Fibroblast of skin of left biceps (primary cell): ENCODE results near the gene BBS12.

Source experiments
- DNase-seq, 2 experiments: peaks; one replicate each; pipeline ENCODE4 v3.0.0-alpha.2; 2013; ENCODE audit warnings: low read depth in 2 of 2

Gene BBS12

GRCh38 chr4:122732329-122733026 lies at the start of gene BBS12:
BBS12 (plus strand) TSS chr4:122732704; CDS start chr4:122741893, 9,189 bp downstream.
- peak; percentile 99 for DNase-seq

GRCh38 chr4:122686691-122687090 lies 45.8 kb upstream of the BBS12 start:
- DNase-seq: no peak

- no peak for DNase-seq
Measured at GRCh38 chr4:122687531-122688061, 44.9 kb upstream of the BBS12 start.

GRCh38 chr4:122688529-122689140 lies 43.9 kb upstream of the BBS12 start:
- DNase-seq: no peak

- no peak for DNase-seq
Measured at GRCh38 chr4:122689972-122690371, 42.5 kb upstream of the BBS12 start.

- no peak for DNase-seq
Measured at GRCh38 chr4:122691988-122692387, 40.5 kb upstream of the BBS12 start.

GRCh38 chr4:122692641-122693520 lies 39.6 kb upstream of the BBS12 start:
- DNase-seq: no peak

GRCh38 chr4:122695226-122695625 lies 37.3 kb upstream of the BBS12 start:
- no peak for DNase-seq

- DNase-seq: no peak
Measured at GRCh38 chr4:122700178-122700725, 32.3 kb upstream of the BBS12 start.

- DNase-seq: no peak
Measured at GRCh38 chr4:122701061-122701460, 31.4 kb upstream of the BBS12 start.

GRCh38 chr4:122701965-122702364 lies 30.5 kb upstream of the BBS12 start:
- no peak for DNase-seq

- DNase-seq: no peak
Measured at GRCh38 chr4:122702939-122703338, 29.6 kb upstream of the BBS12 start.

- DNase-seq: no peak
Measured at GRCh38 chr4:122703868-122704267, 28.6 kb upstream of the BBS12 start.

GRCh38 chr4:122705009-122705408 lies 27.5 kb upstream of the BBS12 start:
- no peak for DNase-seq

GRCh38 chr4:122705547-122706117 lies 26.9 kb upstream of the BBS12 start:
- no peak for DNase-seq

GRCh38 chr4:122706511-122706910 lies 26.0 kb upstream of the BBS12 start:
- no peak for DNase-seq

- DNase-seq: no peak
Measured at GRCh38 chr4:122707497-122707896, 25.0 kb upstream of the BBS12 start.

- no peak for DNase-seq
Measured at GRCh38 chr4:122709236-122709635, 23.3 kb upstream of the BBS12 start.

GRCh38 chr4:122710434-122711308 lies 21.8 kb upstream of the BBS12 start:
- DNase-seq: no peak

GRCh38 chr4:122711919-122712318 lies 20.6 kb upstream of the BBS12 start:
- DNase-seq: no peak

- DNase-seq: no peak
Measured at GRCh38 chr4:122712782-122713181, 19.7 kb upstream of the BBS12 start.
